ENCODE data around the gene SGF29.
"Not testable (repeated sequence)": the region's sequence is repeated elsewhere in the genome, so short reads cannot be mapped to it uniquely, and the experiment has no call there.

The SGF29 gene

GRCh38 chr16:28553776-28554633, at the start of gene SGF29:
SGF29 (plus strand) TSS chr16:28553920; CDS start chr16:28581070, 27,150 bp downstream.
- DNase-seq (ENCODE audit: low read depth, low spot score): peak; percentile 87

GRCh38 chr16:28504707-28505404, 48.9 kb upstream of the SGF29 start:
- DNase-seq (ENCODE audit: low read depth, low spot score): no peak

GRCh38 chr16:28505489-28506137, 48.1 kb upstream of the SGF29 start:
- no peak for DNase-seq (ENCODE audit: low read depth, low spot score)

- no peak for DNase-seq (ENCODE audit: low read depth, low spot score)
Measured at GRCh38 chr16:28511031-28511430, 42.7 kb upstream of the SGF29 start.

GRCh38 chr16:28511801-28512789, 41.6 kb upstream of the SGF29 start:
- no peak for DNase-seq (ENCODE audit: low read depth, low spot score)

GRCh38 chr16:28513484-28514181, 40.1 kb upstream of the SGF29 start:
- DNase-seq (ENCODE audit: low read depth, low spot score): no peak

GRCh38 chr16:28514246-28514645, 39.5 kb upstream of the SGF29 start:
- DNase-seq (ENCODE audit: low read depth, low spot score): no peak

- no peak for DNase-seq (ENCODE audit: low read depth, low spot score)
Measured at GRCh38 chr16:28520672-28521071, 33.0 kb upstream of the SGF29 start.

- no peak for DNase-seq (ENCODE audit: low read depth, low spot score)
Measured at GRCh38 chr16:28521436-28521835, 32.3 kb upstream of the SGF29 start.

- DNase-seq (ENCODE audit: low read depth, low spot score): no peak
Measured at GRCh38 chr16:28522792-28523191, 30.9 kb upstream of the SGF29 start.

GRCh38 chr16:28524681-28525171, 29.0 kb upstream of the SGF29 start:
- DNase-seq (ENCODE audit: low read depth, low spot score): no peak

- no peak for DNase-seq (ENCODE audit: low read depth, low spot score)
Measured at GRCh38 chr16:28526201-28527099, 27.3 kb upstream of the SGF29 start.

- not testable (repeated sequence) for DNase-seq (ENCODE audit: low read depth, low spot score)
Measured at GRCh38 chr16:28527100-28527785, 26.5 kb upstream of the SGF29 start.

- DNase-seq (ENCODE audit: low read depth, low spot score): no peak
Measured at GRCh38 chr16:28527985-28528384, 25.7 kb upstream of the SGF29 start.

GRCh38 chr16:28528463-28528867, 25.3 kb upstream of the SGF29 start:
- DNase-seq (ENCODE audit: low read depth, low spot score): no peak

GRCh38 chr16:28529124-28529523, 24.6 kb upstream of the SGF29 start:
- no peak for DNase-seq (ENCODE audit: low read depth, low spot score)

GRCh38 chr16:28531777-28532744, 21.7 kb upstream of the SGF29 start:
- DNase-seq (ENCODE audit: low read depth, low spot score): no peak

All from brain pericyte (primary cell).